Measurements from ENCODE around the gene PPEF1. TPM values are rescaled to one million over a fixed set of nuclear protein-coding genes. Genes with fewer than 3 reads are reported as not detected.

Gene PPEF1
- total RNA-seq, 1 donor from 2014 or later, result 1.0 TPM

DNA sequence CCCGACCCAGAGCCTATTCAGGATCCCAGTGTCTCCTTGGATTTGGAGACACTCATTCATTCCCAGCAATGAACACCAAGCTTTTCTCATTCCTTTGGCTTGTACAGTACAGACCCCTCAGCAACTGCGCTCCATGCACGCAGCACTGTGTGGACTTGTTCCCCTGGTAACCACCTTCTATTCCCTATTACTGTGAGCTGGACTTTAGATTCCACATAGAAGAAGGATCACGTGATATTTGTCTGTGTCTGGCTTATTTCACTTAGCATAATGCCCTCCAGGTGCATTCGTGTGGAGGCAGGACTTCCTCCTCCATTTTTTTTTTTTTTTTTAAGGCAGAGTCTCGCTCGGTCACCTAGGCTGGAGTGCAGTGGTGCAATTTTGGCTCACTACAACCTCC is 170.0 kb downstream of the PPEF1 start:
- DNase-seq (ENCODE audit: low read depth), result no peak

Other genes starting within 250 kb of the PPEF1 start
- not detected in 2 replicates for gene RS1, start 35.5 kb upstream of the PPEF1 start, total RNA-seq